Smooth muscle cell (in vitro differentiated cells): ENCODE results near the gene CCNY. TPM values are rescaled to one million over a fixed set of nuclear protein-coding genes. Genes with fewer than 3 reads are reported as not detected.
A peak's percentile ranks its signal among the peaks of the same experiment; 100 is the strongest.
"Not testable (repeated sequence)": the region's sequence is repeated elsewhere in the genome, so short reads cannot be mapped to it uniquely, and the experiment has no call there.

Source experiments
- DNase-seq: peaks from one replicate; lab custom pipeline; 2025; ENCODE audit not compliant: unreplicated experiment; lab: John Stamatoyannopoulos, UW
- H2AFZ ChIP-seq: fragments of 200-600 bp; sonication (generic); 2 replicates; pipeline ENCODE4 v1.6.0; 2016; ENCODE audit warnings: antibody characterized with exemption, low read depth, mild to moderate bottlenecking
- H3F3A ChIP-seq: fragments of 200-600 bp; sonication (generic); 2 replicates; pipeline ENCODE4 v1.6.0; 2017; ENCODE audit warnings: antibody characterized with exemption, low read depth
- H3K27ac ChIP-seq: fragments of 200-600 bp; sonication (generic); 2 replicates; pipeline ENCODE4 v1.5.1; 2016; ENCODE audit warnings: low read depth, mild to moderate bottlenecking
- H3K27me3 ChIP-seq: fragments of 200-600 bp; sonication (generic); 2 replicates; pipeline ENCODE4 v1.6.1; 2016; ENCODE audit warnings: low read depth, mild to moderate bottlenecking
- H3K36me3 ChIP-seq: fragments of 200-600 bp; sonication (generic); 2 replicates; pipeline ENCODE4 v1.5.1; 2016; ENCODE audit warnings: low read depth
- H3K4me1 ChIP-seq: fragments of 200-600 bp; sonication (generic); 2 replicates; pipeline ENCODE4 v1.5.1; 2016; ENCODE audit warnings: low read depth
- H3K4me2 ChIP-seq: fragments of 200-600 bp; sonication (generic); 2 replicates; pipeline ENCODE4 v1.6.0; 2016; ENCODE audit warnings: mild to moderate bottlenecking
- H3K4me3 ChIP-seq: fragments of 200-600 bp; sonication (generic); 2 replicates; pipeline ENCODE4 v1.5.1; 2016; ENCODE audit warnings: mild to moderate bottlenecking
- H3K79me2 ChIP-seq: fragments of 200-600 bp; sonication (generic); 2 replicates; pipeline ENCODE4 v1.6.0; 2016; ENCODE audit warnings: low read depth, mild to moderate bottlenecking
- H3K9ac ChIP-seq: fragments of 200-600 bp; sonication (generic); 2 replicates; pipeline ENCODE4 v1.6.0; 2016; ENCODE audit warnings: low read depth
- H3K9me3 ChIP-seq: fragments of 200-600 bp; sonication (generic); replicated peaks from 2 replicates; pipeline ENCODE4 v1.5.1; 2016; ENCODE audit warnings: low read depth
- H4K20me1 ChIP-seq: fragments of 200-600 bp; sonication (generic); 2 replicates; pipeline ENCODE4 v1.6.0; 2016; ENCODE audit warnings: low read depth
- CTCF ChIP-seq: fragments of 200-600 bp; sonication (generic); IDR thresholded peaks from 2 replicates; pipeline ENCODE4 v1.5.1; 2017; ENCODE audit warnings: borderline replicate concordance, mild to moderate bottlenecking, antibody characterized with exemption; ENCODE audit not compliant: insufficient read depth, poor library complexity, severe bottlenecking
- WGBS: methylation state at CpG from one replicate; pipeline ENCODE4 v1.1.7; 2016; ENCODE audit warnings: low lambda C conversion rate; 5-methylcytosine and 5-hydroxymethylcytosine counted together
- polyA plus RNA-seq: library from polyadenylated mRNA; unstranded; fragments of >200 nt; fragmentation: Nextera tagmentation; extraction: Ambion mirVana; gene quantifications from 2 replicates; pipeline ENCODE4 v1.2.1, GENCODE V29; 2016
- total RNA-seq: library from RNA; depleted of rRNA; stranded (reverse); fragments of >200 nt; gene quantifications from 2 replicates; pipeline ENCODE4 v1.2.3, GENCODE V29; 2014

CCNY gene
- total and polyA plus RNA-seq, 2 experiments from 2014 or later, result 46.9 to 57.5 TPM

- H3K36me3 ChIP-seq, result no peaks in the 10 kb centered on the region
- no peak overlapping the region for H3K9ac ChIP-seq
- TF ChIP-seq CTCF, result no peak
- H3K27me3 ChIP-seq, result no peaks in the 10 kb centered on the region
- H3K4me3 ChIP-seq, result no peak overlapping the region
- 75% methylated on average over 7 of the region's 7 CpGs for WGBS
- no peak overlapping the region for H3K4me2 ChIP-seq
- peaks cover 85% of the 10 kb centered on the region for H4K20me1 ChIP-seq
- DNase-seq, result no peak
- no peak overlapping the region for H2AFZ ChIP-seq
- no peaks in the 10 kb centered on the region for H3K9me3 ChIP-seq
- H3K79me2 ChIP-seq, result peaks cover 95% of the 10 kb centered on the region
- peaks cover 9% of the 10 kb centered on the region for H3K4me1 ChIP-seq
- H3F3A ChIP-seq, result no peaks in the 10 kb centered on the region
- H3K27ac ChIP-seq, result peak overlapping the region; percentile 22
These were observed 62.6 kb downstream of the CCNY start for GRCh38 chr10:35398908-35399307.

DNA sequence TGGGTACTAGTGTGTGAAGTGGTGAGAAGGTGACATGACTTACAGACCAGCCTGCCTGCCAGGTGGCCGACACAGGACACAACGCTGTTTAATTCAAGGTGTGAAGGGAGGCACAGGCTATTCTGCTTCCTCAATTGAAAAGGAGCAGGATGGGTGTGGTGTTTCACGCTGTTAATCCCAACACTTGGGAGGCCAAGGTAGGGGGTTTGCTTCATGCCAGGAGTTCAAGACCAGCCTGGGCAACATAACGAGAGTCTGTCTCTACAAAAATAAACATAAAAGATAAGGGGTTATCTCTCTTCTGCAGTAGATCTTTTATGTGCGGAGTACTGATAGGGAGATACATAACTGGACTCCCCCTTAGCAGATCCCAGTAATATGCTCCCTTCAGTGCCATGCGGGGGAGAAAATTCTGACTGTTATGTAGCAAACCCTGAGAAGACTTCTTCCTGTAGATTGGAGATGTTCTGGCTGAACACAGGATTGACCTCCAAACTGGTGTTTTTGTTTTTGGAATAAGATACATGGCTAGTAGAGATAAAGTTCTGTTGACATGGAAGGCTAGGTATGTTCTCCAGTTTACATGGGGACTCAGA, 63.2 kb downstream of the CCNY start:
- Histone ChIP-seq H3K27ac (no peak overlapping the region), H4K20me1 (peaks cover 79% of the 10 kb centered on the region), H3K9me3 (no peaks in the 10 kb centered on the region), H3K9ac (no peak overlapping the region), H2AFZ (no peak overlapping the region), H3K36me3 (no peaks in the 10 kb centered on the region), H3K4me1 (peaks cover 4% of the 10 kb centered on the region), H3K79me2 (peaks cover 95% of the 10 kb centered on the region), H3K4me3 (no peak overlapping the region), H3K27me3 (no peaks in the 10 kb centered on the region), H3F3A (no peaks in the 10 kb centered on the region), H3K4me2 (no peak overlapping the region)
- 76% methylated on average over 6 of the region's 6 CpGs for WGBS
- DNase-seq, result no peak
- no peak for TF ChIP-seq CTCF

- no peaks in the 10 kb centered on the region for H3F3A ChIP-seq
- peaks cover 74% of the 10 kb centered on the region for H4K20me1 ChIP-seq
- H3K27me3 ChIP-seq, result no peaks in the 10 kb centered on the region
- WGBS, result 90% methylated on average over 8 of the region's 8 CpGs
- H3K4me3 ChIP-seq, result no peak overlapping the region
- H3K27ac ChIP-seq, result no peak overlapping the region
- no peaks in the 10 kb centered on the region for H3K36me3 ChIP-seq
- no peak for TF ChIP-seq CTCF
- peaks cover 4% of the 10 kb centered on the region for H3K4me1 ChIP-seq
- H2AFZ ChIP-seq, result no peak overlapping the region
- H3K79me2 ChIP-seq, result peaks cover 95% of the 10 kb centered on the region
- H3K9me3 ChIP-seq, result no peaks in the 10 kb centered on the region
- no peak for DNase-seq
- H3K4me2 ChIP-seq, result no peak overlapping the region
- H3K9ac ChIP-seq, result no peak overlapping the region
These were observed 64.4 kb downstream of the CCNY start for GRCh38 chr10:35400595-35401268.

- not testable (repeated sequence) for H3K9ac ChIP-seq, H3F3A ChIP-seq, H3K36me3 ChIP-seq, H2AFZ ChIP-seq, H3K4me1 ChIP-seq, H3K27me3 ChIP-seq, H3K27ac ChIP-seq, H3K4me3 ChIP-seq, DNase-seq, H3K4me2 ChIP-seq, H3K9me3 ChIP-seq
- WGBS, result 98% methylated on average over 5 of the region's 5 CpGs
- H3K79me2 ChIP-seq, result peaks cover 80% of the 10 kb centered on the region
- peaks cover 60% of the 10 kb centered on the region for H4K20me1 ChIP-seq
These were observed 67.2 kb downstream of the CCNY start for GRCh38 chr10:35403491-35403890.

DNA sequence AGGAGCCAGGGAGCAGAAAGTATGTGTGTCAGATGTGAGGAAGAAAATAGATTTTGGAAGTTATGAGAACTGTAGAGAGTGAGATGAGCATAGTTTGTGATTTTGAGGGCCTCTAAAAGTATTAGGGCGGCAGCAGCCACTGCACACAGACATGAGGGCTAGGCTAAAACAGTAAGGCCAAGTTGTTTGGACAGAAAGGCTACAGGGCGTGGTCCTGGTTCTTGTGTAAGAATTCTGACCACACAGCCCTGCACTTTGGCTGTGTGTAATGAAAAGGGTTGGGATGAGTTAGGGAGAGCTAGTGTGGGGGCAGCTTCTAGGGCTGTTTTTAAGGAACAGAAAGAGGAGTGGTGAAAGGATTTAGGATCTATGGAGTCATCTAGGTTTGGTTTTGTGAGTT, 67.8 kb downstream of the CCNY start:
- H3K27me3 ChIP-seq, H3K27ac ChIP-seq, H3K36me3 ChIP-seq, H2AFZ ChIP-seq, H3K9me3 ChIP-seq, DNase-seq, H3K4me2 ChIP-seq, H3K9ac ChIP-seq, H3F3A ChIP-seq, H3K4me1 ChIP-seq, H3K4me3 ChIP-seq: not testable (repeated sequence)
- peaks cover 76% of the 10 kb centered on the region for H3K79me2 ChIP-seq
- WGBS, result 89% methylated on average over 2 of the region's 2 CpGs
- H4K20me1 ChIP-seq, result peaks cover 60% of the 10 kb centered on the region

- DNase-seq, H3K27me3 ChIP-seq, H3K36me3 ChIP-seq, H3K4me1 ChIP-seq, H3F3A ChIP-seq, H2AFZ ChIP-seq, H3K27ac ChIP-seq, H3K4me3 ChIP-seq, H3K4me2 ChIP-seq, H3K9ac ChIP-seq, H3K9me3 ChIP-seq: not testable (repeated sequence)
- peaks cover 73% of the 10 kb centered on the region for H3K79me2 ChIP-seq
- 100% methylated on average over 2 of the region's 5 CpGs for WGBS
- H4K20me1 ChIP-seq, result peaks cover 61% of the 10 kb centered on the region
These were observed 69.8 kb downstream of the CCNY start for GRCh38 chr10:35406003-35406630.
